Mucosa of rectum (tissue), 2 donors: Measurements from ENCODE around the gene HCFC1.

Experiments
- H3K27ac ChIP-seq, 2 donors: one replicate each; pipeline ENCODE4 v1.7.0; 2013; ENCODE audit warnings: inconsistent platforms in 2 of 2, low read depth in 2 of 2, low read length in 2 of 2
- H3K27me3 ChIP-seq, 2 donors: one replicate each; pipeline ENCODE4 v1.7.0; 2013; ENCODE audit warnings: low read length in 2 of 2; ENCODE audit not compliant: control insufficient read depth in 2 of 2, insufficient read depth in 2 of 2
- H3K36me3 ChIP-seq, 2 donors: one replicate each; pipeline ENCODE4 v1.7.0; 2013; ENCODE audit warnings: low read length in 2 of 2; ENCODE audit not compliant: control insufficient read depth in 2 of 2, insufficient read depth in 2 of 2
- H3K4me1 ChIP-seq, 2 donors: one replicate each; pipeline ENCODE4 v1.7.0; 2013; ENCODE audit warnings: low read length in 2 of 2, mild to moderate bottlenecking in 1 of 2; ENCODE audit not compliant: control insufficient read depth in 2 of 2, insufficient read depth in 2 of 2
- H3K4me3 ChIP-seq, 2 donors: one replicate each; pipeline ENCODE4 v1.7.0; 2013; ENCODE audit warnings: low read length in 2 of 2
- H3K9ac ChIP-seq, 2 donors: one replicate each; pipeline ENCODE4 v1.7.0; 2013; ENCODE audit warnings: low read length in 2 of 2, low read depth in 1 of 2, mild to moderate bottlenecking in 1 of 2
- H3K9me3 ChIP-seq, 2 donors: one replicate each; pipeline ENCODE4 v1.7.0; 2013; ENCODE audit warnings: low read length in 2 of 2; ENCODE audit not compliant: control insufficient read depth in 2 of 2
- donor health status: healthy.
- donor health status: Normal muscosa, but diverticular disease.

HCFC1 gene

DNA sequence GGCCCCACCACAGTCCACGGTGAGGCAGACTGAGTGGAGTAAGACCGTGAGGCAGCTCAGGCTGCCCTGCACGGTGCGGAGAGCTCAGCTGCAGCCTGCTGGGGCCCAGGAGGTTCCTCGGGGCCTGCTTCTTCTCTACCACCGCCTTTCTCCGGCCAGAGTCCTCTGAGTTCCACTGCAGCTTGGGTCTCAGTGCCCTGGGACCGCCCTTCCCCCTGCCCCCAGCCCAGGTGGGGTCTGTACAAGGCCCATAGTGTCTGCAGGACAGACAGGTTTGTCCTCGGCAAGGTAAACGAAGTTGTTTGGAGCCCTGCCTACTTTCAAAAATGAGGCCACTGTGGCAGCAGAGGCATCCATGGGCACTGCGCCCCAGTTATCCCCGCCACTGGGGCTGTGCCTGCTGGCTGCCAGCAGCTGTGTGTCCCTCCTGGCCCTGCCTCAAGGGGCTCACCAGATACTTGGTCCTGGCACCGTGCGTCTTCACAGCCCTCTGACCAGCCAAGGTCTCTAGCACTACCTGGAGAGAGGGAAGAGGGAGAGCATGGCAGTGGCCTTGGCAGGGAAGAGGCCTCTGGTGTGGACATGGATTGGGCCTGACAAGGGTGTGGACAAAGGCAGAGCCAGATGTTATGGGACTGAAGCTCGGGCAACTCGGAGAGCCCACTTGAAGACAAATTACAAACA is 44.1 kb upstream of the HCFC1 start:
- H3K36me3 ChIP-seq, result peaks cover 6 to 15% of the 10 kb centered on the region in 2 donors

DNA sequence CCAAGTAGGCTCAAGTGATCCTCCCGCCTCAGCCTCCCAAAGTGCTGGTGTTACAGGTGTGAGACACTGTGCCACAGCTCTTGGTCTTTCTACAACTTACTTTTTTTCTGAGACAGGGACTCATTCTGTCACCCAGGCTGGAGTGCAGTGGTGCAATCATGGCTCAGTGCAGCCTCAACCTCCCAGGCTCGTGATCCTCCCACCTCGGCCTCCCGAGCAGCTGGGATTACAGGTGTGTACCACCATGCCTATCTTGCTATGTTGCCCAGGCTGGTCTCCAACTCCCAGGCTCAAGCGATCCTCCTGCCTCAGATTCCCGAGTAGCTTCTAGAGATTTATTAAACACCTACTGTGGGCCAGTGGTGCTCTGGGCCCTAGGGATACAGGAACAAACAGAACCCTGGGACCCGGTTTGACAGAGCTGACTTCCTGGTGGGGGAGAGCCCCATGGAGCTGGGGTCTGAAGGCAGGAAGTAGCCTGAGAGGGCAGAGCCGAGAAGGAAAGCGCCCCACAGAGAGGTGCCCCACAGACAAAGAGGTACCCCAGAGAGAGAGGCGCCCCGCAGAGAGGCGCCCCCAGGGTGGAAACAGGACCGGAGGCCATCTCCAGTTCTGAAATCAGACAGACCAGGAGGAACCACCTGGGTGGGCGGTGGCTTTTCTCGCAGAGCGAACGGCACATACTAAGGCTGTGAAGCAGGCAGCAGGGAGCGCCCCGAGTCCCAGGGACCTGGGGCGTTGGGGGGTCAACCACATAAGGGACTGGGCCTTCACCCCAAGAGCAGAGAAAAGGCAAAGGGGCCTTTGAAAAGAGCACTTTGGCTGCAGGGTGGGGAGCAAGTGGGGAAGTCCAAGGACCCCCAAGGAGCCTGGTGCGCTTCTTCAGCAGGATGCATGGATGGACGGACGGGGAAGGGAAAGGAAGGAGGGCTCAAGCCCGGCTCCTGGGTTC is 43.1 kb upstream of the HCFC1 start:
- peaks cover 9 to 15% of the 10 kb centered on the region in 2 donors for H3K36me3 ChIP-seq
- peaks cover 0 to 7% of the 10 kb centered on the region in 2 donors for H3K4me1 ChIP-seq
- H3K9ac ChIP-seq, result no peak overlapping the region
- no peaks in the 10 kb centered on the region for H3K9me3 ChIP-seq
- no peak overlapping the region for H3K27ac ChIP-seq
- H3K4me3 ChIP-seq, result no peak overlapping the region
- H3K27me3 ChIP-seq, result peaks cover 0 to 4% of the 10 kb centered on the region in 2 donors

More for the DNA sequence above, 44.1 kb upstream of the HCFC1 start:
- no peak overlapping the region for H3K9ac ChIP-seq
- H3K9me3 ChIP-seq, result no peaks in the 10 kb centered on the region
- H3K27ac ChIP-seq, result no peak overlapping the region
- no peaks in the 10 kb centered on the region for H3K27me3 ChIP-seq
- H3K4me1 ChIP-seq, result peaks cover 4 to 11% of the 10 kb centered on the region in 2 donors
- no peak overlapping the region for H3K4me3 ChIP-seq

DNA sequence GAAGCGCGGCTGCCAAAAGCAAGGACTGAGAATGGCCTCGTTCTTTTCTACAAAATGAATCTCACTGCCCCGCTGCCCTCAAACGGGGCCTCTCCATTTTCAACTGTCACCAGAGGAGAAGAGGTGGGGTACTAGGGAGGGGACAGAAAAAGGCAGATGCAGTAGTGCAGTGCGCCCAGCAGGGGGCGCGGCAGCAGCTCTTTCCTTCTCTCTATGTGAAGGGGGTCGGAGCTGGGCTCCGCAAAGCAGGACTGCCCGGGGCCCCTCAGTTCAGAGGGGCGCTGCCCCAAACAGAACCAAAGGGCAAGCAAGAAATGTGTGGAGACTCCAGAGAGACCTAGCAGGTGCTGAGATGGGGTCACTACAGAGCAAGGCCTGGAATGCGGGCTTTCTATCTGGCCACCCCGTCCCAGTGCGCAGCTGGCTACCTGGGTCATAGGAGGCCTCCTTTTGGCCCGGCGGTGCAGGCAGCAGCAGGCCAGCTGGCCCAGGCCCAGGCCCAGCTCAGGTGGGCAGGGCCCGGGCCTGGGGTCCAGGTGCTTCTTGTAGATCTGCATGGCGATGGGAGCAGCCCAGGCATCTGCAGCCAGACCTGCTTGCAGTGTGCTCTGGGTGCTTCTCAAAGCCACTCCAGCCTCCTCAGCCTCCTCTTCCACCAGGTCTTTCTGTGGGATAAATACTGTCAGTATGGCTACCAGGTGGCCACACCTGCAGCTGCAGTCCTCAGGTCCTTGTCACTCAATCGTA is 42.2 kb upstream of the HCFC1 start:
- H3K27ac ChIP-seq, result no peak overlapping the region
- no peak overlapping the region for H3K9ac ChIP-seq
- no peak overlapping the region for H3K4me3 ChIP-seq
- H3K9me3 ChIP-seq, result no peaks in the 10 kb centered on the region
- peaks cover 9 to 15% of the 10 kb centered on the region in 2 donors for H3K36me3 ChIP-seq
- peaks cover 0 to 6% of the 10 kb centered on the region in 2 donors for H3K4me1 ChIP-seq
- H3K27me3 ChIP-seq, result peaks cover 0 to 4% of the 10 kb centered on the region in 2 donors

DNA sequence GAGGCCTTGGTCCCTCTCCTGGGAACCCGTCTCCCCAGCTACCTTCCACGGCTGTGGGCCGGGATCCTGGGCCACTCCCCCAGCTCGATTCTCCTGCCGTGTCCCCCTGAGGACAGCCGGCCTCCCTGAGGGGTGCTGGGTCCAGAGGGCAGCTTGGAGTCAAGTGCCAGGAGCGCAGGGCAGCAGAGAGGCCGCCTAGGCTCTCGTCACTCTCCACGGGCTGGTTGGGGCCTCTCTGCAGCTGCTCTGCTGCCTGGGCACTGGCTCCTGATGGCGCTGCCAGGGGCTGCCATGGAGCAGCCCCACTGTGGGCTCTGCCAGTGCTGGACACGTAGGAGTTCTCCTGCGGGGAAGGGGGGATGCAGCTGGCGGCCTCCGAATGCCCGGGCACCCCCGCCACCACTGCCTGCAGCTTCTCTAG is 41.4 kb upstream of the HCFC1 start:
- no peak overlapping the region for H3K27ac ChIP-seq
- peaks cover 0 to 4% of the 10 kb centered on the region in 2 donors for H3K27me3 ChIP-seq
- no peak overlapping the region for H3K9ac ChIP-seq
- H3K36me3 ChIP-seq, result peaks cover 9 to 15% of the 10 kb centered on the region in 2 donors
- no peak overlapping the region for H3K4me3 ChIP-seq
- no peaks in the 10 kb centered on the region for H3K9me3 ChIP-seq
- peaks cover 0 to 2% of the 10 kb centered on the region in 2 donors for H3K4me1 ChIP-seq

DNA sequence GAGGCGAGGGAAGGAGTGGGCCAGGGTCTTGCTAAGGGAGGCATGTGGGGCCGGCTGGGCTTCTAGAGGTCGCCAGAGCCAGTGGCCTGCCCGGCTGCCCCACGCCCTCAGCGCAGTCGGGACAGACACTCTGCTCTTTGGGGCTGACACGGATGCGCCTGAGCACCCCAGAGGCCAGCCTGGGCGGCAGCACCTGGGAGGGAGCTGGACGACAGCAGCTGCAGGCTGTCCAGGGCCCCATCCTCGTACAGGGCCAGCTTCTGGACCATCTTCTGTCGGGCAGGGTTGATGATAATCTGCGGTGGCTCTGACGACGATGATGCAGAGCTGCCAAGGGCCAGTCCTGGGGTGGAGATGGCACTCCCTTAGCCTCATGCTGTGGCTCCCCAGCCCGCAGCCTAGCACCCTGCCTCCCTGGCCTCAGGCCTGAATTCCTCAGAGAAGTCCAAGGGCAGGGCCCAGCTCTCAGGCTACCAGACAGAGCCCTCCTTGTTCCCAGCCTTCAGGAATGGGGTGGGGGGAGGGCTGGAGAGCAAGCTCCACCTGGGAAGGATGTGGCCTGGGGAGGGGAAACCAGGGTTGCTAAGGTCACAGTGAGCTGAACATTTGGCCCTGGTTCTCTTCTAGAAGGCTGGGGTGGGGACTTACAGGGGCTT is 40.8 kb upstream of the HCFC1 start:
- no peaks in the 10 kb centered on the region for H3K4me1 ChIP-seq
- no peak overlapping the region for H3K4me3 ChIP-seq
- H3K27ac ChIP-seq, result no peak overlapping the region
- peaks cover 0 to 7% of the 10 kb centered on the region in 2 donors for H3K27me3 ChIP-seq
- H3K36me3 ChIP-seq, result peaks cover 9 to 15% of the 10 kb centered on the region in 2 donors
- no peaks in the 10 kb centered on the region for H3K9me3 ChIP-seq
- no peak overlapping the region for H3K9ac ChIP-seq

DNA sequence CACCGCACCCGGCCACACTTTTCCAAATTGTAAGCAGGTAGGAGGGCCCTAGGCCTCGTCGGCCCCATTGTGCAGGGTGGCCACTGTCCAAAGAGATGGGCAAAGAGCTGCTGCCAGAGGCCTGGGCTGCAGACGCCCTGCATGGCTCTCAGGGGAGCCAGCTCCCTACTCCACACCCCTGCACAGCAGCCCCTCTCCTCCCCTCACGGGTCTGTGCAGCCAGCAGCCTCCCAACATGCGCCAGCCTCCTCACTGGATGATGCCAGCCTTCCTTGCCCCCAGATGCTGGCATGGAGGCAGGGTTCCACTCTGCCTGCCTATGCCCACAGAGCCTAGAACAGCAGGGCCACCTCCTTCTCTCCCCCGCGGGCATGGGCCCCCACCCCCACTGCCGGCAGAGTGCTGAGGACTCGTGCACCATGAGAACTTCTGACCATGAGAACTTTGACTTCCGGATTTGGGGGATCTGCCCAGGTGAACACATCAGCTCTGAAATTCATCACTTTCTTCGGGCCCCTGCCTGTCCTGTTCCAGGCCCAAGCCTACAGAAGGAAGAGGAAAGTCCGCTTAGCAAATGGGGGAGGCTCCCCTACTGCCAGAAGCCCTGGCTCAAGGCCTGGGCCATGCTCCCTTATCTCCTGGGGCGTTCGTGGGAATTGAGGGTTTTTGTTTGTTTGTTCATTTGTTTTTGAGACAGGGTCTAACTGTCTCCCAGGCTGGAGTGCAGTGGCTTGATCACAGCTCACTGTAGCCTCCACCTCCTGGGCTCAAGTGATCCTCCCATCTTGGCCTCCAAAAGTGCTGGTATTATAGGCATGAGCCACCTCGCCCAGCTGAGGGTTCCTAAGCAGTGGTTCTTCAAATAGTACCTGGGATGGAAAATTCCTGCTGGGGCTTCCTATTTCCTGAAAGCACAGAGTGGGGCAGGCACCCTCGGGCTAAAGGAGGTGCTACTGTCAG is 40.0 kb upstream of the HCFC1 start:
- H3K4me1 ChIP-seq, result no peaks in the 10 kb centered on the region
- H3K36me3 ChIP-seq, result peaks cover 4 to 15% of the 10 kb centered on the region in 2 donors
- H3K9me3 ChIP-seq, result no peaks in the 10 kb centered on the region
- peaks cover 0 to 7% of the 10 kb centered on the region in 2 donors for H3K27me3 ChIP-seq
- H3K9ac ChIP-seq, result no peak overlapping the region
- H3K4me3 ChIP-seq, result no peak overlapping the region
- no peak overlapping the region for H3K27ac ChIP-seq

DNA sequence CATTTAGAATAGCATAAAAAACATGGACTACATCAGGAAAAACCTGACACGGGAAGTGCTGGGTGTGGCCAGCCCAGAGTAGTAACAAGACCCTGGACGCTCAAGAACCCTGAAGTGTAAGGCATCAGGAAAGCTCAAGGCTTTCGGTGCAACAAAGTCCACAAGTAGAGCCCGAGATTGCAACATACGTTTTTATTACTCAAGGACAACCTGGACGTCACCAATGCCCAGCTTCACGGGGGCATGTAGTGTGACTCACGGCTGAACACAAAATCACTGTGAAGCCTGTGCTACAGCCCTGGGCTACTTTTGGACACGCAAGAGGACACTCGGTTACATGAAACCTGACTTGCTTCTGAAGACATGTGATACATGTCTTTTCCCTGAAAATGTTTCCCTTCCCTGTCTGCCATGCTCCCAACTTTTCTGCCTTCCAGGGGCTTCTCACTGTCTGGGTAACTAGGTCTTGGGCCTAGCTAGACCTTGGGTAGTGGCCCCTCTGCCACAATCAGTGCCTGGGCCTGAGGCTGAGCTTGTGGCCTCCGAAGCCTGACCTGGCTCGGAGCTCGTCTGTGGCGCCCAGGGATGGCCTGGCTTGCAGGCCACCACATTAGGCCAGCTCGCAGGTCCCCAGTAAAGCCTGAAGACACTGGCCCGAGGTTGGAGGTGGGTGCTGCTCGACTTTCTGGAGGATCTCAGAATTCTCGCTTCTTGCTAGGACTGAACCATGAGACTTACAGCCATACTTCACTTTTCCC is 38.9 kb upstream of the HCFC1 start:
- peaks cover 0 to 7% of the 10 kb centered on the region in 2 donors for H3K27me3 ChIP-seq
- peaks cover 4 to 6% of the 10 kb centered on the region in 2 donors for H3K36me3 ChIP-seq
- no peak overlapping the region for H3K4me3 ChIP-seq
- no peaks in the 10 kb centered on the region for H3K4me1 ChIP-seq
- no peak overlapping the region for H3K9ac ChIP-seq
- no peaks in the 10 kb centered on the region for H3K9me3 ChIP-seq
- H3K27ac ChIP-seq, result no peak overlapping the region

DNA sequence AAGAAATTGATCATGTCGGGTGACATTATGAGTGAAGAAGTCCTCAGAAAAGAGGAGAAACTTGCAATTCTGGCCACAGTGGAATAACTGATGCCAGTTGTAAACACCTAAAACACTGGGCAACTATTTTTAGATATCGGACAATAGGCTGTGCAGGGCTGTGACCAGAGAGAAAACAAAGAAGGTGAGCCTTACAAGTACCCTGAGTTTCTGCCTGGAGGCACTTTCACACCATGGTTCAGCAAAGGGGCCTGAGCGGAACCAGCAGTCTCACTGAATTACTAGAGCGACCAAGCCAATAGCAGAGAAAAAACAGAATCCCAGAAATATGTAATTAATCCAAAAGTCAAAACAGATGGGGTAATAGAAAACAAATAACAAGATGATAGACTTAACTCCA is 36.9 kb upstream of the HCFC1 start:
- no peak overlapping the region for H3K9ac ChIP-seq
- H3K9me3 ChIP-seq, result no peaks in the 10 kb centered on the region
- peaks cover 0 to 7% of the 10 kb centered on the region in 2 donors for H3K27me3 ChIP-seq
- no peak overlapping the region for H3K27ac ChIP-seq
- H3K4me1 ChIP-seq, result no peaks in the 10 kb centered on the region
- no peak overlapping the region for H3K4me3 ChIP-seq
- peaks cover 4 to 6% of the 10 kb centered on the region in 2 donors for H3K36me3 ChIP-seq
